GM18507 (cell line): ENCODE results near the gene SACS.

Source experiments
- DNase-seq: peaks from one replicate; pipeline ENCODE4 v3.0.0; 2011; ENCODE audit warnings: low read depth; ENCODE audit not compliant: insufficient read length; ENCODE audit errors: extremely low spot score
- FAIRE-seq: peaks from 2 replicates; lab custom pipeline; 2011; peaks lifted over from hg19 to GRCh38; lab: Jason Lieb, UNC

SACS gene

DNA sequence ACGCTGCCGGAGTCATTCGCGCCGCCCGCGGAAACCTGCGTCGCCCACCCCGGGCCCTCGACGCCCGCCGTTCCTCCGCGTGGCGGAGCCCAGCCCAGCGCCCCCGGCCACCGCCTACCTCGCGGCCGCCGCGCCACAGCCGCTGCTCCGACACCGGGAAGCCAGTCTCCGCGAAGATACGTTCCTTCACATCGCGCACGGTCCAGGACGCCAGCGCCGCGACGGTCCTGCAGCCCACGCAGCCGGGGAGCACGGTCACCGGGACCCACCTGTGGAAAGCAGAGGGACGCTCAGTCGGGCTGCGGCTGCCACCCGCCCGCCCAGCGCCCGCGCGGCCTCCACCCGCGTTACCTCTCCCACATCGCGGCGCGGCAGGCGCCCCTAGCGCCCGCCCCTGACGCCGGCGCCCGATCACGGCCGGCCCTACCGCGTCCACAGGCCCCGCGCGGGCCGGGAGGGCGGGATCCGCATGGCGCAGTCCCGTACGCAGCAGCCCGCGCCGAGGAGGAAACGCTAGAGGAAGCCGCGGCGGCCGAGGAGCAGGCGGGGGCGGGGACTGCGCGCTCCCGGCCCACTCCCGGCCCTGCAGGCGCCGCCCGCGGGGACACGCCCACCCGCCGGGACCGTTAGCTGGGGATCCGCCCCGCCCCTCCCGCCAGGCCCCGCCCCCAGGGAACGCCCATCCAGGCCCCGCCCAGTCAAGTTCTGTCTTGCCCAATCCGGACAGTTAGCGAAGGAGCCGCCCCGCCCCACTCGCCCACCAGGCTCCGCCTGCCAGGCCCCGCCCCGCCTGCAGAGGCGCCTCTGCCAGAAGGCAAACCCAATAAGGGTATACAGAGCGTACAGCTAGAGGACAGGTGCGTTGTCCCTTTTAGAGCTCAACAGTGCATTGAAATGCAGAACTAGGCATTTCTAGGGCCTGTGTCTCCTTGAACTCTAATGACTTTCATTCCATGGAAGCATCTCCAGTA is 58.2 kb downstream of the SACS start:
- DNase-seq (peak; percentile 95), FAIRE-seq (peak; percentile 97)

GRCh38 chr13:23372264-23372906 is 61.1 kb downstream of the SACS start:
- peak; percentile 33 for FAIRE-seq

GRCh38 chr13:23367907-23368306 is 65.6 kb downstream of the SACS start:
- FAIRE-seq, result no peak
- no peak for DNase-seq

More at GRCh38 chr13:23372264-23372906, 61.1 kb downstream of the SACS start:
- no peak for DNase-seq

GRCh38 chr13:23365652-23366051 is 67.8 kb downstream of the SACS start:
- FAIRE-seq (no peak), DNase-seq (no peak)

GRCh38 chr13:23359882-23360281 is 73.6 kb downstream of the SACS start:
- DNase-seq (no peak), FAIRE-seq (no peak)

- DNase-seq (no peak), FAIRE-seq (no peak)
These were observed 76.2 kb downstream of the SACS start for GRCh38 chr13:23357349-23357748.

GRCh38 chr13:23356368-23356767 is 77.1 kb downstream of the SACS start:
- FAIRE-seq, result no peak
- no peak for DNase-seq

DNA sequence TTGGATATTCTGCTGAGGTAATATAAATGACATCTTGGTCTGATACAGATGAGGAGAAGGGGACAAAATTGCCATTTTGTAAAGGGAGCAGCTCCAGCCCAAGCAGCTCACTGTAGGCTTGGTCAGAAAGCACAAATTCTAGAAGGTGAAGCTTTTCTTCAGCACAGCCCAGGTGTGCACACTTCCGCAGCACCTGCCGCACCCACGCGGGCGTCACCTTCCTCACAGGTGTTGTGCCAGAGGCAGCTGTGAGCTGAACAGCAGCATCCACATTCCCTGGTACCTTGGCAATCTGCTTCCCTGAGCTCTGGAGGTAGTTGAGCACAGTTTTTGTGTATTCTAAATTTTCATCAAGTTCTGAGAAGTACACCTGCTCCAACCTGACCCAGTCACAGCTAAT is 79.0 kb downstream of the SACS start:
- DNase-seq (no peak), FAIRE-seq (no peak)

DNA sequence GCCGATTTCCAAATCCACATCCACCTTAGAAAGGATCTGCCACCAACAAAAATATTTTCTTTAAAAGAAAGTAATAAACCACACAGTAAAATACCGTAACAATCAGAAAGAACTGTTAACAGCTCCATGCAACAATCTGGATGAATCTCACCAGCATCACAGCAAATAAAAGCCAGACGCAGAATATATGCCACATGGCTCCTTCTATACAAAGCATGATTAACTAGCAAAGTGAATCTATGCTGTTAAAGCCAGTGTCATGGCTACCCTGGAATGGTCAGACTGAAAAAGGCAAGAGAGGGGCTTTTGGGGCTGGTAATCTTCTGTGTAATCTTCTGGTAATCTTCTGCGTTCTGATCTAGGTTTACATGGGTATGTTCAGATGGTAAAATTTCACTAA is 81.3 kb downstream of the SACS start:
- FAIRE-seq, result no peak
- no peak for DNase-seq

GRCh38 chr13:23350009-23350408 is 83.5 kb downstream of the SACS start:
- no peak for FAIRE-seq
- no peak for DNase-seq

DNA sequence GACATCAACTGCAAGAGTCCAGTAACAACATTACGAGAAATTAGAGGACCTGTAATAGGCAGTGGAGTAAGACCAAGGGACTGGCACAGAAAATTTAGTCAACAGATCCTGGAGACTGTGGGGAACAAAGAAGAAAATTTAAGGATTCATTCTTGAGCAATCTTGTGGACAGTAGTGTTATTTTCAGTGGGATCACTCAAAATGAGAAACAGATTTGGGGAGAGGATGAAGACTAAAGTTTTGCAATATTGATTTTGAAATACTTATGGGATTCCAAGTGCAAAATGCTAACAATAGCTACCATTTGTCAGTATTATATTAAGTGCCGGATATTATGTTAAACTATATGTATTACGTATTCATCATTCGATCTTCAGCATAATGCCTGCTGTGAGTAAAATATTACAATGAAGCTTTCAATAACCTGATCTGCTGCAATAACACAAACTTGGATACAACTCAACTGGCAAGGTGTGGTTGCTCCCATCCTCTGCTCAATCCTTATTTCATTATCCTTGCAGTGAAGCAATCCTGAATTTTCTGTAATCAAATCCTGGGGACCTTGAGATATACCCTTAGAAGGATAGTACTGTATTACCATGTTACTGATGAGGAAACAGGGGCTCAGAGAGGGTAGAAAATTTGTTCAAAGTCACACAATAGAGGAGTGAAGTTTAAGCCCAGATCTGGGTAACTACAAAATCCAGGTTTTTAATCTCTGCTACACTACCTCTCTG is 84.2 kb downstream of the SACS start:
- DNase-seq (no peak), FAIRE-seq (no peak)

GRCh38 chr13:23348262-23349127 is 85.0 kb downstream of the SACS start:
- DNase-seq, result no peak
- no peak for FAIRE-seq

DNA sequence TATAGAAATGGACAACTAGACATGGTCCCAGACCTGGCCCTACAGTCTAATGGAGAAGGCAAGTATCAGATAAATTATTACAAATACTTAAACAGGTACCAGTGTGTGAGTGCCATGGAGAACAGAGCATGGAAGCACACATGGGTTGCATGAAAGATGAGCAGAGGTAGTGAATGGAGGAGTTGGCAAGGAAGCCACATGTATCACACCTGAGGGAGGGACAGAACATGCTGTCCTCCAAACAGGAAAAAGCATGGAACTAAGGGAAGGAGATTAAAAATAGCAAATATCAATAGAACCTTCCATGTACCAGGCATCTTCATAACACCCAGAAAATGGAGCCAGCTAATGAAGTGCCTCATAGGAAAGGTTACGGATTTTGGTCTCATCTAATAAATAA is 85.9 kb downstream of the SACS start:
- DNase-seq (no peak), FAIRE-seq (no peak)

DNA sequence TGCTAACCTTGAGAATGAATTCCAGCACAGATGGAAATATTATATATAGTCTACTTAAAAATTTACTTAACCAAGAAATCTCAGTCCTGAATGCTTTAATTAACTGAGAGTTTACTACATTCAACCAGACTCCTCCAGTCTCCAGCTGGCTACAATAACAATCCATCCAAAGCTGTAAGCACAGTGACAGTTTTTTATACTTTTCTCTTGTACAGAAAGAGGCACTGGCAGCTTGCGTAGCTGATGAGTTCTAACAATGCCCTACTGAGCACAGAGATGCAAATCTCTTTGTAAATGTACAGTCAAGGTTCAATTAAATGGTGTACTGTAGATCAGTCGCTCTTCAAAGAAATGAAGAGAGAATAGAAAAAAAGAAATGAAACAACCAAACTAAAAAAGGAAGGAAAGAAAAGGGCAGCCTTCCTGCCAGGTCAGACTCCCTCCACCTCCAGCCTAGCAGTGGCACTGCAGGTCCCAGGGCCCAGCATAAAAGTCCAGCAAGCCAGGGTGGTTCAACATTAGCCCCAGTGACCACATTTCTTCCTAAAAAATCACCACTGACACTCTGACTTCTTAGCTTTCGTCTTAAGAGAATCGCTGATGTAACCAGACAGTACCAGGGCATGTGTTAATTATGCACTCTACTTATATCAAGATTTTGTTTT is 88.4 kb downstream of the SACS start:
- no peak for FAIRE-seq

GRCh38 chr13:23339225-23339624 is 94.3 kb downstream of the SACS start:
- DNase-seq (no peak), FAIRE-seq (no peak)

More for the DNA sequence above, 88.4 kb downstream of the SACS start:
- DNase-seq, result no peak

DNA sequence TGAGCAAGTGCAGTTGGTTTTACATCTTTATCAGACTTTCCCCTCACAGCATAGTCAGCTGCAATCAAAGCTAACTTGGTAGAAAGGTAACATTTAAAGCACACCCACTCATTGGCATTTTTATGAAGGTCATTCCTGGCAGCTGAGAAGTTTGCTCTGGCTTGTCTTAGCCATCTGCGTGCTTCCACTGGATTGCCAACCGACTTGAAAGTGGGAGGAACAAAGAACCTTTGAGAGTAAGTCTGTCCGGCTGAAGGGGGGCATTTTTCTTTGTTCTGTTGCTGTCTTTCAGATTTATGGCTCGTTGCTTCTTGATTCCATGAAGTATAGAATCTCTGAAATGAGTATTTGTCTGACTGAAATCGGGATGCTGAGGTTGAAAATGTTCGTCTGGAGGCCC is 103.1 kb downstream of the SACS start:
- no peak for DNase-seq
- FAIRE-seq, result no peak

DNA sequence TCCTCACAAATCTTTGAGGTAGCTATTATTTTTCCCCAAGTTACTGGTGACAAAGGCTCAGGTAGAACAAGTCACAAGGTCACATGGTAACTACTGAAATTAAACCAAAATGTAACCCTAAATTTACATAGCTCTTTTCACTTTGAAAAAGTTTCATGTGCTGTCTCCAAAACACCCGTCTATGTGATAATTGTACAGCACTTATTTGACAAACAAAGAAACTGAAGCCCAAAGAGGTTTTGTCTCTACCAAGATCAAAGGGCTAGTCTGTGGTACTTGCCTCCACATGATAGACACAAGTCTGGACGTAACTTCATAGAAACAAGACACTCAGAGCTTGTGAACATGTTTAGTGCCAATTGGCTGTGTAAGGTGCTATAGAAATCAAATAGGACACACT is 108.3 kb downstream of the SACS start:
- DNase-seq, result no peak
- no peak for FAIRE-seq

DNA sequence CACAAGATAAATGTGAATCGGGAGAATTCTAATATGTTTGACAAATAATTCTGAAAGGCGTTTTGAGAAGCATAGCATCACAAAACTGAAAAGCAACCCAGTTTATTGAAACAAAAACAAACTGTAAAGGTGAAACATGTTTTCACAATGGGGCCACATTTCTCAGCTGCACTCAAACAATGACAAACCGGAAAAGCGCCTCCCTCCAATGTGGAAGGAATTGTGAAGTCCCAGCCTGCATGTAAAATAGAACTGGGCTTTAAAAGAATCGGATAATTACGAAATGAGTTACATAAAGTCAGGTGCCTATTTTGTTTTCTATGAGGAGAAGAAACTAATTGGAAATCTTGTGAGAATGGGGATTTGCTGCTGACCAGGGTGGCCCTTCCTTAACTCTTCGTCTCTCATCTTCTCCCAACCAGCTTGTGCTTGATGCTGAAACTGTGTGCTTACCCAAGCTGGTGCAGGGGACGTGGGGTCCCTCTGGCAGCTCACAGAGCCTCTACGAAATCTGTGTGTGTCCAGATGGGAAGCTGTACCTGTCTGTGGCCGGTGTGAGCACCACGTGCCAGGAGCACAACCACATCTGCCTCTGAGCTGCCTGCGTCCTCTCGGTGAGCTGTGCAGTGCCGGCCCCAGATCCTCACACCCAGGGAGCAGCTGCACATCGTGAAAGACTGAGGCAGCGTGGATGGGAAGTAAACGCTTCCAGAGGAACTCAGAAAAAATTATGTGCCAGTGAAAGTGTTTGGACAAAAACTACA is 109.4 kb downstream of the SACS start:
- no peak for FAIRE-seq
- no peak for DNase-seq
